B cell (primary cell): ENCODE measurements around the gene CACNB2.

Experiments
- EZH2 ChIP-seq: IDR thresholded peaks from 2 replicates; pipeline ENCODE4 v1.6.1; 2012; ENCODE audit warnings: borderline replicate concordance, low read depth, mild to moderate bottlenecking, moderate library complexity, low read length; ENCODE audit not compliant: insufficient read depth, poor library complexity, severe bottlenecking
- TF ChIP-seq, protein P1 (sequence below): fragments of 200-600 bp; IDR thresholded peaks from one replicate; pipeline ENCODE4 v1.8.0; 2022; ENCODE audit warnings: antibody characterized with exemption, mild to moderate bottlenecking

DNA sequence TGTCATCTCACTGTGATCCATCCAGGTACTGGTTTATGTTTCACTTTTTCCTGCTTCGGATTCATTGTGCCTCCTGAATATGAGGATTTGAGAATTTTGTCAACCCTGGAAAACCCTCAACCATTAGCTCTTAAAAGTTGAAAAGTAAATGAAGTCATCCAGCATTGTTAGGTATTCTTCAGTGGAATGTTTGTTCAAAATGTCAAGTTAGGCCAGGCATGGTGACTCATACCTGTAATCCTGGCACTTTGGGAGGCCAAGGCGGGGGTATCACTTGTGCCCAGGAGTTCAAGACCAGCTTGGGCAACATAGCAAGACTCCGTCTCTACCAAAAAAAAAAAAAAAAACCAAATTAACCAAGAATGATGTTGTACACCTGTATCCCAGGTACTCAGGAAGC, 289.1 kb downstream of the CACNB2 start:
- TF ChIP-seq, protein P1, sequence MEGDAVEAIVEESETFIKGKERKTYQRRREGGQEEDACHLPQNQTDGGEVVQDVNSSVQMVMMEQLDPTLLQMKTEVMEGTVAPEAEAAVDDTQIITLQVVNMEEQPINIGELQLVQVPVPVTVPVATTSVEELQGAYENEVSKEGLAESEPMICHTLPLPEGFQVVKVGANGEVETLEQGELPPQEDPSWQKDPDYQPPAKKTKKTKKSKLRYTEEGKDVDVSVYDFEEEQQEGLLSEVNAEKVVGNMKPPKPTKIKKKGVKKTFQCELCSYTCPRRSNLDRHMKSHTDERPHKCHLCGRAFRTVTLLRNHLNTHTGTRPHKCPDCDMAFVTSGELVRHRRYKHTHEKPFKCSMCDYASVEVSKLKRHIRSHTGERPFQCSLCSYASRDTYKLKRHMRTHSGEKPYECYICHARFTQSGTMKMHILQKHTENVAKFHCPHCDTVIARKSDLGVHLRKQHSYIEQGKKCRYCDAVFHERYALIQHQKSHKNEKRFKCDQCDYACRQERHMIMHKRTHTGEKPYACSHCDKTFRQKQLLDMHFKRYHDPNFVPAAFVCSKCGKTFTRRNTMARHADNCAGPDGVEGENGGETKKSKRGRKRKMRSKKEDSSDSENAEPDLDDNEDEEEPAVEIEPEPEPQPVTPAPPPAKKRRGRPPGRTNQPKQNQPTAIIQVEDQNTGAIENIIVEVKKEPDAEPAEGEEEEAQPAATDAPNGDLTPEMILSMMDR, result no peak
- TF ChIP-seq EZH2, result no peak
